Measurements from ENCODE around the gene ATXN7. TPM values are rescaled to one million over a fixed set of nuclear protein-coding genes. Genes with fewer than 3 reads are reported as not detected.
A peak's percentile ranks its signal among the peaks of the same experiment; 100 is the strongest.

Gene ATXN7
- total and polyA plus RNA-seq, 4 donors, result 2.8 to 13.6 (median 5.6) TPM

DNA sequence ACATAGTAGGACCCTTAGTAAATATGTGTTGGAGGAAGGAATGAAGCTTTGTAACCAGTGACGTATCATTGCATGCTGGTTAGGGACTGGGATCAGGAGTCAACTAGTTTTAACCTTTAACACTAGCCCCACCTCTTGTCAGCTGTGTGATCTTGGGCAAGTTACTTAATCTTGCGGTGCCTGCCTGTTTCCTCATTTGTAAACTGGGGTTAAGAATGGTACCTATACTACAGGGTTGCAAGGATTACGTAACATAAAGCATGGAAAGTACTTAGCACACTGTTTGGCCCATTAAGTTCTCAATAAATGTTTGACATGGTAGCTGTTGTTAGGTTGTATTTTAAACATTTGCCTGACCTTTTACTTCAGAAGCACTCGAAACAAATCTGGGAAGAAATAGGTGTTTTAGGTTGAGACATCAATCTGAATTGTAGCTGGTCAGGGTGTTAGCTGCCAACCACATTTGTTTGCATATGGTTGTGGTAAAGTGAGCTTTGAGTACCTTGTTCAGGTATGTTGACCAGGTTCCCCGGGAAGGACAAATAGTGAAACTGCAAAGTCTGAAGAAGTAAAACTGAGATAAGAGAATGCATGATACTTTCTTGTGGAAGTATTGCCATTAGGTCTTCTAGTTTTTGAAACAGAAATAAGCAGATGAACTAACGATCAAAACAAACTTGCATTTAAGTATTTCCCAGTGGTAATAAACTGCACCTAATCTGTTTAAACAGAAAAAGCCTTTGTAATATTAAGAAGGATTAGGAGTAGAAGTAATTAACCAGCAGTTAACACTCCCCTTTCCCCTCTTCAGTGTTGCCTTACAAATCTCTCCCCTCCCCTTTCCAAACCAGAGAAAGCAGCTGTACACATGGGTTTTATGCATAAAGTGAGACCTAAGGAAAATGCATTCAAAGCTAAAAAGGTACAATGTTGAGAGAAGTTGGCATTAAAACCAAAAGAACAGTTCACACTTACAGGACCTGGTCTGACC is 74.3 kb downstream of the ATXN7 start:
- TF ChIP-seq, protein P1, sequence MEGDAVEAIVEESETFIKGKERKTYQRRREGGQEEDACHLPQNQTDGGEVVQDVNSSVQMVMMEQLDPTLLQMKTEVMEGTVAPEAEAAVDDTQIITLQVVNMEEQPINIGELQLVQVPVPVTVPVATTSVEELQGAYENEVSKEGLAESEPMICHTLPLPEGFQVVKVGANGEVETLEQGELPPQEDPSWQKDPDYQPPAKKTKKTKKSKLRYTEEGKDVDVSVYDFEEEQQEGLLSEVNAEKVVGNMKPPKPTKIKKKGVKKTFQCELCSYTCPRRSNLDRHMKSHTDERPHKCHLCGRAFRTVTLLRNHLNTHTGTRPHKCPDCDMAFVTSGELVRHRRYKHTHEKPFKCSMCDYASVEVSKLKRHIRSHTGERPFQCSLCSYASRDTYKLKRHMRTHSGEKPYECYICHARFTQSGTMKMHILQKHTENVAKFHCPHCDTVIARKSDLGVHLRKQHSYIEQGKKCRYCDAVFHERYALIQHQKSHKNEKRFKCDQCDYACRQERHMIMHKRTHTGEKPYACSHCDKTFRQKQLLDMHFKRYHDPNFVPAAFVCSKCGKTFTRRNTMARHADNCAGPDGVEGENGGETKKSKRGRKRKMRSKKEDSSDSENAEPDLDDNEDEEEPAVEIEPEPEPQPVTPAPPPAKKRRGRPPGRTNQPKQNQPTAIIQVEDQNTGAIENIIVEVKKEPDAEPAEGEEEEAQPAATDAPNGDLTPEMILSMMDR (IDR thresholded peaks at IDR 0.05; ENCODE audit: low read depth, low read length, missing input control), result no peak
- TF ChIP-seq EGR1 (IDR thresholded peaks at IDR 0.05; ENCODE audit: low read depth in 2 of 2) (no peak), HNF4A (conservative IDR thresholded peaks at IDR 0.05) (peak; percentile 15 to 20), RAD21 (IDR thresholded peaks at IDR 0.05) (peak in 1 of 2 donors; percentile 20), FOXA2 (IDR thresholded peaks at IDR 0.05) (peak; percentile 8), RXRA (IDR thresholded peaks at IDR 0.05) (peak in 1 of 2 donors; percentile 26)
- TF ChIP-seq, protein P2, sequence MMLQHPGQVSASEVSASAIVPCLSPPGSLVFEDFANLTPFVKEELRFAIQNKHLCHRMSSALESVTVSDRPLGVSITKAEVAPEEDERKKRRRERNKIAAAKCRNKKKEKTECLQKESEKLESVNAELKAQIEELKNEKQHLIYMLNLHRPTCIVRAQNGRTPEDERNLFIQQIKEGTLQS (IDR thresholded peaks at IDR 0.05), result no peak
- Histone ChIP-seq H3K36me3 (ENCODE audit: control insufficient read depth in 4 of 4, insufficient read depth in 3 of 4, low read depth in 1 of 4, low read length in 3 of 4) (no peaks in the 10 kb centered on the region), H3K4me1 (ENCODE audit: control insufficient read depth in 4 of 4, insufficient read depth in 4 of 4, low read length in 3 of 4) (peaks cover 2 to 15% (median 9%) of the 10 kb centered on the region in 4 donors), H3K9me3 (ENCODE audit: control insufficient read depth in 4 of 4, low read length in 3 of 4) (no peaks in the 10 kb centered on the region), H3K27me3 (ENCODE audit: control insufficient read depth in 4 of 4, insufficient read depth in 4 of 4, low read length in 3 of 4) (no peaks in the 10 kb centered on the region), H3K9ac (ENCODE audit: low read depth in 1 of 2, low read length in 2 of 2) (no peak overlapping the region), H3K27ac (ENCODE audit: low read depth in 1 of 2, low read length in 2 of 2) (no peak overlapping the region), H3K4me3 (ENCODE audit: low read depth in 1 of 3, low read length in 3 of 3) (no peak overlapping the region)
- DNase-seq (ENCODE audit: low spot score), result no peak
- 52% methylated on average over 6 of the region's 6 CpGs for WGBS

DNA sequence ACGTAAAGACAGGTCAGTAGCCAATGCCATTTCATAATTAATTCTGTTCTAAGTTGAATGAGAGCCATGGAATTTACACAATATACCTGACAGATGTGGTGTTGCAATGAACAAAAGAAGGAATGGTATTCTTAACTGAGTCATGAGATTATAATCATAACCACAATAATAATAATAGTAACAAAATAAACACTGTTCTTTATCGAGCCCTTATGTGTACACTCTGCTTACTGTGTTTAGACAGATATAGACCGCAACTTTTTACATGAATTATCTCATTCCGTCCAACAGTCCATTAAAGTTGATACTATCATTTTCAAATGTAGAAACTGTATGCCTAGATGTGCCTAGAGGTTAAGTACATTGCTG is 76.7 kb downstream of the ATXN7 start:
- 95% methylated on average over 4 of the region's 4 CpGs for WGBS
- no peak for DNase-seq (ENCODE audit: low spot score)
- Histone ChIP-seq H3K9me3 (ENCODE audit: control insufficient read depth in 4 of 4, low read length in 3 of 4) (no peaks in the 10 kb centered on the region), H3K27me3 (ENCODE audit: control insufficient read depth in 4 of 4, insufficient read depth in 4 of 4, low read length in 3 of 4) (no peaks in the 10 kb centered on the region), H3K9ac (ENCODE audit: low read depth in 1 of 2, low read length in 2 of 2) (no peak overlapping the region), H3K4me1 (ENCODE audit: control insufficient read depth in 4 of 4, insufficient read depth in 4 of 4, low read length in 3 of 4) (peaks cover 4 to 17% (median 9%) of the 10 kb centered on the region in 4 donors), H3K4me3 (ENCODE audit: low read depth in 1 of 3, low read length in 3 of 3) (no peak overlapping the region), H3K27ac (ENCODE audit: low read depth in 1 of 2, low read length in 2 of 2) (no peak overlapping the region), H3K36me3 (ENCODE audit: control insufficient read depth in 4 of 4, insufficient read depth in 3 of 4, low read depth in 1 of 4, low read length in 3 of 4) (no peaks in the 10 kb centered on the region)
- TF ChIP-seq FOXA2 (IDR thresholded peaks at IDR 0.05), result no peak
- TF ChIP-seq GABPA (IDR thresholded peaks at IDR 0.05 in 1 of 2, conservative IDR thresholded peaks at IDR 0.05 in 1 of 2), result no peak
- TF ChIP-seq, protein P3, sequence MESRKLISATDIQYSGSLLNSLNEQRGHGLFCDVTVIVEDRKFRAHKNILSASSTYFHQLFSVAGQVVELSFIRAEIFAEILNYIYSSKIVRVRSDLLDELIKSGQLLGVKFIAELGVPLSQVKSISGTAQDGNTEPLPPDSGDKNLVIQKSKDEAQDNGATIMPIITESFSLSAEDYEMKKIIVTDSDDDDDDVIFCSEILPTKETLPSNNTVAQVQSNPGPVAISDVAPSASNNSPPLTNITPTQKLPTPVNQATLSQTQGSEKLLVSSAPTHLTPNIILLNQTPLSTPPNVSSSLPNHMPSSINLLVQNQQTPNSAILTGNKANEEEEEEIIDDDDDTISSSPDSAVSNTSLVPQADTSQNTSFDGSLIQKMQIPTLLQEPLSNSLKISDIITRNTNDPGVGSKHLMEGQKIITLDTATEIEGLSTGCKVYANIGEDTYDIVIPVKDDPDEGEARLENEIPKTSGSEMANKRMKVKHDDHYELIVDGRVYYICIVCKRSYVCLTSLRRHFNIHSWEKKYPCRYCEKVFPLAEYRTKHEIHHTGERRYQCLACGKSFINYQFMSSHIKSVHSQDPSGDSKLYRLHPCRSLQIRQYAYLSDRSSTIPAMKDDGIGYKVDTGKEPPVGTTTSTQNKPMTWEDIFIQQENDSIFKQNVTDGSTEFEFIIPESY (IDR thresholded peaks at IDR 0.05), result no peak
- TF ChIP-seq, protein P4, sequence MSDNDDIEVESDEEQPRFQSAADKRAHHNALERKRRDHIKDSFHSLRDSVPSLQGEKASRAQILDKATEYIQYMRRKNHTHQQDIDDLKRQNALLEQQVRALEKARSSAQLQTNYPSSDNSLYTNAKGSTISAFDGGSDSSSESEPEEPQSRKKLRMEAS (IDR thresholded peaks at IDR 0.05), result no peak
- TF ChIP-seq, protein P5, sequence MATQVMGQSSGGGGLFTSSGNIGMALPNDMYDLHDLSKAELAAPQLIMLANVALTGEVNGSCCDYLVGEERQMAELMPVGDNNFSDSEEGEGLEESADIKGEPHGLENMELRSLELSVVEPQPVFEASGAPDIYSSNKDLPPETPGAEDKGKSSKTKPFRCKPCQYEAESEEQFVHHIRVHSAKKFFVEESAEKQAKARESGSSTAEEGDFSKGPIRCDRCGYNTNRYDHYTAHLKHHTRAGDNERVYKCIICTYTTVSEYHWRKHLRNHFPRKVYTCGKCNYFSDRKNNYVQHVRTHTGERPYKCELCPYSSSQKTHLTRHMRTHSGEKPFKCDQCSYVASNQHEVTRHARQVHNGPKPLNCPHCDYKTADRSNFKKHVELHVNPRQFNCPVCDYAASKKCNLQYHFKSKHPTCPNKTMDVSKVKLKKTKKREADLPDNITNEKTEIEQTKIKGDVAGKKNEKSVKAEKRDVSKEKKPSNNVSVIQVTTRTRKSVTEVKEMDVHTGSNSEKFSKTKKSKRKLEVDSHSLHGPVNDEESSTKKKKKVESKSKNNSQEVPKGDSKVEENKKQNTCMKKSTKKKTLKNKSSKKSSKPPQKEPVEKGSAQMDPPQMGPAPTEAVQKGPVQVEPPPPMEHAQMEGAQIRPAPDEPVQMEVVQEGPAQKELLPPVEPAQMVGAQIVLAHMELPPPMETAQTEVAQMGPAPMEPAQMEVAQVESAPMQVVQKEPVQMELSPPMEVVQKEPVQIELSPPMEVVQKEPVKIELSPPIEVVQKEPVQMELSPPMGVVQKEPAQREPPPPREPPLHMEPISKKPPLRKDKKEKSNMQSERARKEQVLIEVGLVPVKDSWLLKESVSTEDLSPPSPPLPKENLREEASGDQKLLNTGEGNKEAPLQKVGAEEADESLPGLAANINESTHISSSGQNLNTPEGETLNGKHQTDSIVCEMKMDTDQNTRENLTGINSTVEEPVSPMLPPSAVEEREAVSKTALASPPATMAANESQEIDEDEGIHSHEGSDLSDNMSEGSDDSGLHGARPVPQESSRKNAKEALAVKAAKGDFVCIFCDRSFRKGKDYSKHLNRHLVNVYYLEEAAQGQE (IDR thresholded peaks at IDR 0.05), result no peak
- TF ChIP-seq, protein P1 (IDR thresholded peaks at IDR 0.05; ENCODE audit: low read depth, low read length, missing input control), result no peak
- TF ChIP-seq HNF4A (conservative IDR thresholded peaks at IDR 0.05), result no peak
- TF ChIP-seq YY1 (IDR thresholded peaks at IDR 0.05), result no peak
- TF ChIP-seq, protein P2 (IDR thresholded peaks at IDR 0.05), result no peak
- TF ChIP-seq RAD21 (IDR thresholded peaks at IDR 0.05), result no peak
- no peak for TF ChIP-seq RXRA (IDR thresholded peaks at IDR 0.05)
- TF ChIP-seq EGR1 (IDR thresholded peaks at IDR 0.05; ENCODE audit: low read depth in 2 of 2), result no peak
- TF ChIP-seq JUND (IDR thresholded peaks at IDR 0.05), result no peak
- TF ChIP-seq NR2F2 (IDR thresholded peaks at IDR 0.05), result no peak
- no peak for TF ChIP-seq HNF4G (IDR thresholded peaks at IDR 0.05)

All from liver (tissue), 9 donors.